Ascending aorta (tissue), 2 donors: ENCODE data around the gene GPS1. TPM values are rescaled to one million over a fixed set of nuclear protein-coding genes. Genes with fewer than 3 reads are reported as not detected.

Source experiments
- DNase-seq, 2 donors: peaks; one replicate each; pipeline ENCODE4 v3.0.0-alpha.2; 2019; ENCODE audit warnings: low spot score in 2 of 2
- H3K27ac ChIP-seq, 2 donors: fragments of 200-600 bp; sonication (generic); one replicate each; pipeline ENCODE4 v1.5.1; 2016 to 2017; ENCODE audit warnings: mild to moderate bottlenecking in 1 of 2
- H3K27me3 ChIP-seq: fragments of 200-600 bp; sonication (generic); one replicate; pipeline ENCODE4 v1.5.1; 2017
- H3K36me3 ChIP-seq, 2 donors: fragments of 200-600 bp; sonication (generic); one replicate each; pipeline ENCODE4 v1.5.1; 2016
- H3K4me1 ChIP-seq, 2 donors: fragments of 200-600 bp; sonication (generic); one replicate each; pipeline ENCODE4 v1.5.1; 2016 to 2017; ENCODE audit warnings: mild to moderate bottlenecking in 1 of 2
- H3K4me3 ChIP-seq, 2 donors: fragments of 200-600 bp; sonication (generic); one replicate each; pipeline ENCODE4 v1.5.1; 2016 to 2017; ENCODE audit warnings: mild to moderate bottlenecking in 1 of 2
- H3K9me3 ChIP-seq, 2 donors: fragments of 200-600 bp; sonication (generic); one replicate each; pipeline ENCODE4 v1.5.1; 2016
- CTCF ChIP-seq, 3 experiments: fragments of 200-600 bp in 2 of 3; fragments of 450-650 bp in 1 of 3; sonication (generic) in 2 of 3; IDR thresholded peaks; one replicate each; pipeline ENCODE4 v1.5.1; 2016 to 2019; ENCODE audit warnings: antibody characterized with exemption in 3 of 3, mild to moderate bottlenecking in 1 of 3, moderate library complexity in 1 of 3
- intact Hi-C: fragments of 100-400 bp; cut with DNase I; formaldehyde crosslinking; loops from one replicate; pipeline ENCODE4 v1.15.1; 2023
- total RNA-seq: library from RNA; depleted of rRNA; stranded (reverse); fragments of >200 nt; gene quantifications from one replicate; pipeline ENCODE4 v1.1.0, GENCODE V29; 2016

The GPS1 gene
- total RNA-seq, 1 donor from 2014 or later, result 42.1 TPM

GRCh38 chr17:82028246-82028645 is 23.5 kb upstream of the GPS1 start:
- Histone ChIP-seq H3K36me3 (no peaks in the 10 kb centered on the region), H3K4me3 (no peak overlapping the region), H3K27me3 (peaks cover 8% of the 10 kb centered on the region), H3K9me3 (no peaks in the 10 kb centered on the region), H3K27ac (no peak overlapping the region), H3K4me1 (peaks cover 10 to 25% of the 10 kb centered on the region in 2 donors)
- DNase-seq, result no peak
- no peak for TF ChIP-seq CTCF (IDR thresholded peaks at IDR 0.05)
- intact Hi-C loops, result no loop called here

GRCh38 chr17:82028966-82029365 is 22.7 kb upstream of the GPS1 start:
- H3K36me3 ChIP-seq, result no peaks in the 10 kb centered on the region
- no peaks in the 10 kb centered on the region for H3K9me3 ChIP-seq
- H3K27ac ChIP-seq, result no peak overlapping the region
- H3K27me3 ChIP-seq, result peaks cover 8% of the 10 kb centered on the region
- no peak for DNase-seq
- peaks cover 10 to 20% of the 10 kb centered on the region in 2 donors for H3K4me1 ChIP-seq
- no peak for TF ChIP-seq CTCF (IDR thresholded peaks at IDR 0.05)
- intact Hi-C loops, result no loop called here
- H3K4me3 ChIP-seq, result no peak overlapping the region

GRCh38 chr17:82029391-82029790 is 22.3 kb upstream of the GPS1 start:
- DNase-seq, result no peak
- Histone ChIP-seq H3K27me3 (peaks cover 8% of the 10 kb centered on the region), H3K36me3 (no peaks in the 10 kb centered on the region), H3K4me1 (peaks cover 10 to 18% of the 10 kb centered on the region in 2 donors), H3K9me3 (no peaks in the 10 kb centered on the region), H3K4me3 (no peak overlapping the region), H3K27ac (no peak overlapping the region)
- intact Hi-C loops, result no loop called here
- no peak for TF ChIP-seq CTCF (IDR thresholded peaks at IDR 0.05)

- H3K36me3 ChIP-seq, result no peaks in the 10 kb centered on the region
- intact Hi-C loops, result loop anchor here (1.0 kb wide), 1 partner anchor 124 kb away; no protein-coding TSS in a partner anchor
- H3K27ac ChIP-seq, result no peak overlapping the region
- peaks cover 10 to 18% of the 10 kb centered on the region in 2 donors for H3K4me1 ChIP-seq
- peak overlapping the region; percentile 52 to 71 for H3K4me3 ChIP-seq
- no peaks in the 10 kb centered on the region for H3K9me3 ChIP-seq
- no peak for TF ChIP-seq CTCF (IDR thresholded peaks at IDR 0.05)
- no peak for DNase-seq
- peaks cover 8% of the 10 kb centered on the region for H3K27me3 ChIP-seq
Measured at GRCh38 chr17:82029990-82030469, 21.7 kb upstream of the GPS1 start.

GRCh38 chr17:82030470-82031302 is 21.0 kb upstream of the GPS1 start:
- Histone ChIP-seq H3K9me3 (no peaks in the 10 kb centered on the region), H3K36me3 (no peaks in the 10 kb centered on the region), H3K4me1 (peaks cover 10 to 18% of the 10 kb centered on the region in 2 donors), H3K4me3 (peak overlapping the region; percentile 52 to 71), H3K27ac (no peak overlapping the region), H3K27me3 (peaks cover 8% of the 10 kb centered on the region)
- TF ChIP-seq CTCF (IDR thresholded peaks at IDR 0.05), result peak; percentile 92 to 98 (median 95)
- intact Hi-C loops, result loop anchor here (1.0 kb wide), 1 partner anchor 124 kb away; no protein-coding TSS in a partner anchor
- peak in 1 of 2 donors; percentile 82 for DNase-seq
